Putamen (tissue), 1 donor: Measurements from ENCODE around the gene FXYD1.

ENCODE experiments used
- DNase-seq: peaks from one replicate; pipeline ENCODE4 v3.0.0-alpha.2; 2016; ENCODE audit warnings: low spot score

FXYD1 gene

DNA sequence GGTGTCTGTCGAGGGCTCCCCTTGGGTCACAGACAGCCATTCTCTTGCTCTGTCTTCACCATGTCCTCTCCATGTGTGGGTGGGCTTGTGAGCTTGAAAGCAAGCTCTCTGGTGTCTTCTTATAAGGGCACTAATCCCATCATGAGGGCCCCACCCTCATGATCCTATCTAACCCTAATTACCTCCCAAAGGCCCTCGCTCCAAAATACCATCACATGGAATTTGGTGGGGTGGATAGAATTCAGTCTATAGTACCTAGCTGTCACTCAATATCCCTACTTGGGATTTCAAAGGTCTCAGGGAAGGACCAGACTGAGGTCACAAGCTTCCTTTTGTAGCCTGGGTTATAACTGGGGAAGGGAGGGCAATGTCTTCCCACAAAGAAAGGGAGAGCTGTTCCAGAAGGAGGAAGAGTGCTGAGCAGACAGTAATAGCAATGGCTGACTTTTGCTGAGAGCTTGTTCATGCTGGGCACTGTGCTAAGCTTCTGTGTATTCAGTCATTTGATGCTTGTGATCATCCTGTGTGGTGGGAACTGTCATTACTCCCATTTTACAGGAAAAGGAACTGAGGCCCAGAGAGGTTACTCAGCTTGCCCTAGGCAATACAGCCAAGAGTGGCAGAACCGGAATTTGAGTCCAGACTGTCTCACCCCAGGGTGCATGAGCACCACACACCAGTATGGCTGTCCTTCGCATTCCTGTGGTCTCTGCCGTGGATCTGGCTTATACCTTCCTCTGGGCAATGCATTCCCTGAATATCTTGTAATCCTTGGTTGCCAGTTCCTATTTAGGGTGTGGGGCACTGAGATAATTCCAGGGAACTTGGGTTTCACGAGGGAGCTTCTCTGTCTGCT is 24.1 kb downstream of the FXYD1 start:
- no peak for DNase-seq

DNA sequence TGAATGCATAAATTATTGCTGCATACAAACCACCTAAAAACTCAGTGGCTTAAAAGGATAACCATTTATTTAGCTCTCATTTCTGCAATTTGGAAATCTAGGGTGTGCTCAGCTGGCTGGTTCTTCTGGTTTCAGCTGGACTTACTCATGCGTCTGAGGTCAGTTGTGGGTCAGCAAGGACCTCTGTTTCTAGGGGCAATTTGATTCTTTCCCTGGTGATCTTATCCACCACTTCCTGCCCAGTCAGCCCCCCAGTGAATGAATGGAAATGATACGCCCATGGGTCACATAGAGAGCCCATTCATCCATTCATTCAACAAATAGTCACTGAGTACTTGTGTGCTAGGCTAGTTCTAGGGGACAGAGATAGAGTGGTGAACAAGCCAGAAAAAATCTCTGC is 25.8 kb downstream of the FXYD1 start:
- DNase-seq = no peak

DNA sequence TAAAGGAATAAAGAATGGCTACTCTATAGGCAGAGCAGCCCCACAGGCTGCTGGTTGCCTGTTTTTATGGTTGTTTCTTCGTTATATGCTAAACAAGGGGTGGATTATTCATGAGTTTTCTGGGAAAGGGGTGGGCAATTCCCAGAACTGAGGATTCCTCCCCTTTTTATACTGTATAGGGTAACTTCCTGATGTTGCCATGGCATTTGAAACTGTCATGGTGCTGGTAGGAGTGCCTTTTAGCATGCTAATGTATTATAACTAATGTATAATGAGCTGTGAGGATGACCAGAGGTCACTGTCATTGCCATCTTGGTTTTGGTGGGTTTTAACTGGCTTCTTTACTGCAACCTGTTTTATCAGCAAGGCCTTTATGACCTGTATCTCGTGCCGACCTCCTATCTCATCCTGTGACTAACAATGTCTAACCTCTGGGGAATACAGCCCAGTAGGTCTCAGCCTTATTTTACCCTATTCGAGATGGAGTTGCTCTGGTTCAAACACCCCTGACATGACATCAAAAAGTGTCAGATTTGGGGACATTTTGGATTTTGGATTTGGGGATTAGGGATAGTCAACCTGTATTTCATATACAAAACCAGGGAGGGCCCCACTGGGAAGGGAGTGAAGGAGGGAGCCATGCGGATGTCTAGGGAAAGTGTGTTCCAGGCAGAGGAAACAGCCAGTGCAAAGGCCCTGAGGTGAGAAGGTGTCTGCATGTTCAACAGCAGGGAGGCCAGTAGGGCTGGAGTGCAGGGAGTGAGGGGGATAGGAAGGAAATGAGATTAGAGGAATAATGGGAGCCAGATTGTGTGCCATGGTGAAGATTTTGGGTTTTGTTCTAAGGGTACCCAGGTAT is 26.8 kb downstream of the FXYD1 start:
- no peak for DNase-seq

DNA sequence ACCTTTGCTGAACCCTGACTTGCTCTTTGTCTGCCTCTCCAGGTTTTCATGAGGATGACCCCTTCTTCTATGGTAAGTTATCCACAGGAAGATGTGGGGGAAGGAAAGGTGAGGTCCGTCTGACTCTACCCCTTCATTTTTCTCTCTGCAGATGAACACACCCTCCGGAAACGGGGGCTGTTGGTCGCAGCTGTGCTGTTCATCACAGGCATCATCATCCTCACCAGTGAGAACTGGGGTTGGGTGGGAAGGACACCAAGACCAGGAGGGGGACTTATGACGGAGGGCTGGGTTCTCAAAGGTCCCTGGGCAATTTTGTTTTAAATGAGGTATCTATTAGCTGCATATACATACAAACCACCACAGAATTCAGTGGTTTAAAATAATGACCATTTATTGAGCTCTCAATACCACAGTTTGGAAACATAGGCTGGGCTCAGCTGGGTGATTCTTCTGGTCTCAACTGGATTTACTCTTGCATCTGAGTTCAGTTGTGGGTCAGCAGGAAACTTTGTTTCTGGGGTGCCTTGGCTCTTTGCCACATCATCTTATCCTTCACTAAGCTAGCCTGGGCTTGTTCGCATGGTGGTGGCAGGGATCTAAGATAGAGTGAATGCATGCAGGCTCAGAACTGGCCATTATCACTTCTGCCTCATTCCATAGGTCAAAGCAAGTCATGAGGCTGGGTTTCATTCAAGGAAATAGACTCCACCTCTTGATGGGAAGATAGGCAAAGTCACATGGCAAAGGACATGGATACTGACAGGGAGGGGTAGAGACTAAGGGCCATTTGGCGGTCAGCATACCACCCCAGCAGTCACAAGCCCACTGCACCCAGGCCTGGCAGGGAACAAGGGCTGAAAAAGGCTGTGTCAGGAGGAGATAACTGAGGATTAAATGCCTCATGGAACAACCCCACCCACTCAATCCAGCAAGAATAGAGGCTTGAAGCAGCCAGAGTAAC is 27.8 kb downstream of the FXYD1 start:
- DNase-seq = no peak

- no peak for DNase-seq
These were observed 28.9 kb downstream of the FXYD1 start for GRCh38 chr19:35167251-35168119.

DNA sequence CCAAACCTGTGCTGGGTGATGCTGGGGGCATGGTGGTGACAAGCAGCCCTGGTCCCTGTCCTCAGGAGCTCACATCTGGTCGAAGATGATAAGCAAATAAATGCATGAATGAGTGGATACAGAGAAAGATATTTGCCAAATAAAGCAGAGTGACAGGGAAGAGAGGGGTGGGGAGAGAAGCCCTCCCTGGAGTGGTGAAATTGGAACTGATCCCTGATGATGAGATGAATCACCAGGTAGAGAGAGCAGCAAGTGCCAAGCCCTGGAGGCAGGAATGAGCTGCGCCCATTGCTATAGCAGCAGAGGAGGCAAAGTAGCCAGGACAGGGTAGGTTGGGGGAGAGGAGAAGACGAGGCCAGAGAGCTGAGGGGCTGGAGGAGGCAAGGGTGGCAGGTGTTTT is 29.6 kb downstream of the FXYD1 start:
- DNase-seq = no peak

DNA sequence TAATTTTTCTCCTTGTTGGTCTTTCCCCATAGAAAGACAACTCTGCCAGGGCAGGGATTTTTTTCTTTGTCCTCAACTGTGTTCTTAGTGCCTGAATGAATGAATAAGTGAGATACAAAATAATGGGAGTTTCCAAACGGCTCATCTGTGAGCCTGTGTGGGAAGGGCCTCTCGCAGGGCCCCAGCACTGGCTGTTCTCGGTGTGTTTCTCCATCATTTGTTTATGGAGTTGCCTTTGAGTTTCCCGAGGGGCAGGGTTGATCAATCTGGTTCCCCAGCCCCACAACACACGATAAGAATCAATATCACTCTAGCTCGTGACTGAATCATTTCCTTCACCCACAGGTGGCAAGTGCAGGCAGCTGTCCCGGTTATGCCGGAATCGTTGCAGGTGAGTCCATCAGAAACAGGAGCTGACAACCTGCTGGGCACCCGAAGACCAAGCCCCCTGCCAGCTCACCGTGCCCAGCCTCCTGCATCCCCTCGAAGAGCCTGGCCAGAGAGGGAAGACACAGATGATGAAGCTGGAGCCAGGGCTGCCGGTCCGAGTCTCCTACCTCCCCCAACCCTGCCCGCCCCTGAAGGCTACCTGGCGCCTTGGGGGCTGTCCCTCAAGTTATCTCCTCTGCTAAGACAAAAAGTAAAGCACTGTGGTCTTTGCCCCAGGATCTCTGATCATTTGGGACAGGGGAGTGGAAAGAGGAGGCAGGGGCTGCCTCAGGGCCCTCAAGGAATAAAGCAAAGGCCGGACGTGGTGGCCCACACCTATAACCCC is 30.8 kb downstream of the FXYD1 start:
- no peak for DNase-seq

DNA sequence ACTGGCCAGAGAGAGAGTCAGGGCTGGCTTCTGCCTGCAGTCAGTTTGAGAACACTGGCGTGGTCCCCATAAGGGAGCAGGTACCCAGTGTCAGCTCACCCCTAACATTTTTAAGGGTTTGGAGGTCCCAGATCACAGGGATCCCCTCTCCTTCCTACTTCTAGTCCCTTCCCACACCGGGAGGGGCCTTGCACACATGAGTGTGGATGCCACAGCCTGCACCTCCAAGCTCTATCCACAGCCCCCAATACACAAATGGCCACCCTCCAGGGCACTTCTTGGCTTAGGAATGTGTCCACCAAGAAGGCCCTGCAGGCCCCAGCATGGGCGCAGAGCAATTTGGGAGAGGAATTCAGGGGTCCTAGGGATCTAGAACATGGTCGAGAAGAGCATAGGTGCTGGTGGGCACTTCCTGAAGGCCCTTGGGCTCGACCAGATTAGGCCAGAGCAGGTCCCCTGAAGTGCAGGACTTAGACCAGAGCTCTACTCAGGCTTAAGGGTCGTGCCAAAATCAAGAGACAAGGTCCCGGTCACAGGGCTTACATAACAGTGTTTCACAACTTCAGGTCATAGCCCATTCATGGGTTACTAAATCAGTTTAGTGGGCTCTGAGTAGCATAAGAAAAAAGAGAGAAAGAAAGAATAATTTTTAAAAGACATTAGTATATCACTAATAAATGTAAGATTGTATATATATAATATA is 31.9 kb downstream of the FXYD1 start:
- DNase-seq = no peak

- DNase-seq = no peak
These were observed 33.1 kb downstream of the FXYD1 start for GRCh38 chr19:35171730-35172129.

DNA sequence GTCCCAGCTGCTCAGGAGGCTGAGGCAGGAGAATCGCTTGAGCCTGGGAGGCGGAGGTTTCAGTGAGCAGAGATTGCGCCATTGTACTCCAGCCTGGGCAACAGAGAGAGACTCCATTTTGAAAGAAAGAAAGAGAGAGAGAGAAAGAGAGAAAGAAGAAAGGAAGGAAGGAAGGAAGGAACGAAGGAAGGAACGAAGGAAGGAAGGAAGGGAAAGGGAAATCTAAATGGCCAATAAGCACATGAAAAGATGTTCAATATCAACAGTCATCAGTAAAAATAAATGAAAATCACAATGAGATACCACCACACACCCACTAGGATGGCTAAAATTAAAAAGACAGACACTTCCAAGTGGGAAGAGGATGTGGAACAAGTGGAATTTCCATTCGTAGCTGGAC is 35.6 kb downstream of the FXYD1 start:
- DNase-seq = no peak

GRCh38 chr19:35176181-35176570 is 37.6 kb downstream of the FXYD1 start:
- no peak for DNase-seq

- no peak for DNase-seq
These were observed 39.0 kb downstream of the FXYD1 start for GRCh38 chr19:35177377-35178274.

DNA sequence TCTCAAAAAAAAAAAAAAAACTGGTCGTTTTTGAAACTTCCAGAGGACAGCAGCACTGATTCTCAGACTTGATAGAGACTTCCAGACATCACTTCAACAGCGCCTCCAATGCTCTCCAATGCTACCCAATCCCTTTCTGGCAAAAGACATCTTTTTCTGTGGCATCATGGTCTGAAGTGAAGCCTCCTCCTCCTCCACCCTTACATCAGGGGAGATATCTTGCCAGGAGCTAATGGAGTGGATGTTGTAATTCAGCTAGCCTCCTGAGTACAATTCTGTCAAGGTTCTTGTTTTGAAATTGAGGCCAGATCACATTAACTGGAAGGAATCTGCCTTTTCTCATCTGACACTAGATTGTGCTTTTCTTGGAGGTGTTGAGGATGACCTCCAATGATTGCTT is 40.1 kb downstream of the FXYD1 start:
- no peak for DNase-seq

DNA sequence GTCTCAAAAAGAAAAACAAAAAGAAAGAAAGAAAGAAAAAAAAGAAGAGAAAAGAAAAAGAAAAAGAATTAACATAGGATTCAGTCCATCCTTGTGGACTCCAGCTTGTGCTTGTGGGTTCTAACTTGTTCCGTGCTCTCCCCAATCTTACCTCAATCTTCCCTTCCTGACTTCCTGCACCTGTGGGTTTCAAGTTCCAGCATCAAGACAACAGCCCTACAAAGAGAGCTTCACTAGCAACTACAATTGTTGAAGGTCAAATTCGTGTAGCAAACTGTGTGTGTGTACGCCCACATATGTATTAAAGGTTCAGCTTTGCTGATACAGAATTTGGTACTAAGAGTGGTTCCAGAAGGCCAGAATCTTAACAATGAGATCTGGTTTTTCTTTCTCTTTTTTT is 41.2 kb downstream of the FXYD1 start:
- no peak for DNase-seq

- DNase-seq = no peak
These were observed 42.8 kb downstream of the FXYD1 start for GRCh38 chr19:35181387-35181786.

DNA sequence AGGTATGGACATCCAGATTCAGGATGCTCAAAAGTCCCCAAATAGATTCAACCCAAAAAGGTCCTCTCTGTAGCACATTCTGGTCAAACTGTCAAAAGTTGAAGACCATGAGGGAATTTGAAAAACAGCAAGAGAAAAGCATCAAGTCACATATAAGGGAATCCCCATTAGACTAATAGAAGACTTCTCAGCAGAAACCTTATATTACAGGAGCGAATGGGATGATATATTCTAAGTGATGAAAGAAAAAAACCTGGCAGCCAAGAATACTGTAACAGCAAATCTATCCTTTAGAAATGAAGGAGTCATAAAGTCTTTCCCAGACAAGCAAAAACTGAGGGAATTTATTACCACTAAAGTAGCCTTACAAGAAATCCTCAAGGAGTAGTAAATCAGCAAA is 45.6 kb downstream of the FXYD1 start:
- no peak for DNase-seq

GRCh38 chr19:35184884-35185283 is 46.3 kb downstream of the FXYD1 start:
- no peak for DNase-seq
